CD4-positive, alpha-beta T cell treated with Interleukin-12 subunit alpha and Interleukin-12 subunit beta, for 1 hour (primary cell): ENCODE results near the gene HORMAD2.
"Not testable (repeated sequence)": the region's sequence is repeated elsewhere in the genome, so short reads cannot be mapped to it uniquely, and the experiment has no call there.

Experiments
- DNase-seq: peaks from one replicate; pipeline ENCODE4 v3.0.0-alpha.2; 2020

Gene HORMAD2

DNA sequence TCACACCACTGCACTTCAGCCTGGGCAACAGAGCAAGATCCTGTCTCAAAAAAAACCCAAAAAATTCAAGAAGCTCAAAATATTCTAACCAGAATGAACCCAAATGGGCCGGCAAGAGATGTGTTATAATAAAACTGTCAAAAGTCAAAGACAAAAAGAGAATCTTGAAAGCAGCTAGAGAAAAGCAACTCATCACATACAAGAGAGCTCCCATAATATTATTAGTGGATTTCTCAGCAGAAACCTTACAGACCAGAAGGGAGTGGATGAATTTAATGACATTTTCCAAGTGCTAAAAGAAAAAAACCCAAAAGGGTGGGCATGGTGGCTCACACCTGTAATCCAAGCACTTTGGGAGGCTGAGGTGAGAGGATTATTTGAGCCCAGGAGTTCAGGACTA, 22.9 kb upstream of the HORMAD2 start:
- no peak for DNase-seq

DNA sequence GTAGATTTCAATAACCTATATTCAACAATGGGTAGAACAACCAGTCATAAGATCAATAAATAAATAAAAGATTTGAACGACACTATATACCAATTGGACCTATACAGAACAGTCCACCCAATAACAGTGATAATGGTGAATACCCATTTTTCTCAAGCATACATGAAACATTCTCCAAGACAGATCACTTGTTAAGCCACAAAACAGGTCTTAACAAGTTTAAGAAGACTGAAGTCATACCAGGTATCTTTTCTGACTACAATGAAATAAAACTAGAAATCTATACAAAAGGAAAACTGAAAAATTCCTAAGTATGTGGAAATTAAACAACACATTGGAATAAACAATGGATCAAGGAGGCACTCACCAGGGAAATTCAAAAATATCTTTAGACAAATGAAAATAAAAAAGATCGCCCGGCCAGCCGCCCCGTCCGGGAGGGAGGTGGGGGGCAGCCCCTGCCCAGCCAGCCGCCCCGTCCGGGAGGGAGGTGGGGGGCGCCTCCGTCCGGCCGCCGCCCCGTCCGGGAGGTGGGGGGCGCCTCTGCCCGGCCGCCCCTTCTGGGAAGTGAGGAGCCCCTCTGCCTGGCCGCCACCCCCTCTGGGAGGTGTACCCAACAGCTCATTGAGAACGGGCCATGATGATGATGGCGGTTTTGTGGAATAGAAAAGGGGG, 20.8 kb upstream of the HORMAD2 start:
- DNase-seq: not testable (repeated sequence)

DNA sequence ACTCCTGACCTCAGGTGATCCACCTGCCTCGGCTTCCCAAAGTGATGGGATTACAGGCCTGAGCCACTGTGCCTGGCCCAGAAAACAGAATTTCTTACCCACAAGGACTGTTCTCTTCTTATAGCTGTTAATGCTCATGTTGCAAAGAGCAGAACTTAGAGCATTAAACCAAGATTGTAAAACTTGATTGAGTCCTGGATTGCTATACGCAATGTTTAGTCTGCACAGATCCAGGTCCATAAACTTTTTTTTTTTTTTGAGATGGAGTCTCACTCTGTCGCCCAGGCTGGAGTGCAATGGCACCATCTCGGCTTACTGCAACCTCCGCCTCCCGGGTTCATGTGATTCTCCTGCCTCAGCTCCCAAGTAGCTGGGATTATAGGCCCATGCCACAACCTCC, 19.2 kb upstream of the HORMAD2 start:
- not testable (repeated sequence) for DNase-seq

DNA sequence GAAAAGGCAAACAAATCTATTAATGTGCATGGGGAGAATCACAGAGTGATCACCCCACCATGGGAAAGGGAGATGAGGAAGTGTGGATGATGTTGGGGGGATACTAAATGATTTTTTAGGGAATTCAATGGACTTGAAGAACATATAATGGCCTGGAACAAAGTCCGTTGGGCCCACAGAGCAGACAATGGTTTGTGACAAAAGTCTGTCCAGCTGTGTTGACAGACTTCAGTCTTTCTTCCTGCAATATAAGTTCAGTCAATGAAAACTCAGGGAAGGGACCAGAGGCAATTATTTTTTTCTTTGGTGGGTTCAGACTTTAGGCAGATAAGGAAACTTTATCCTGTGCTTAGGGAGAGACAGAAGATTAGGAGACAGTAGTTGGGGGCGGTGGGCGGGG, 18.0 kb upstream of the HORMAD2 start:
- no peak for DNase-seq

DNA sequence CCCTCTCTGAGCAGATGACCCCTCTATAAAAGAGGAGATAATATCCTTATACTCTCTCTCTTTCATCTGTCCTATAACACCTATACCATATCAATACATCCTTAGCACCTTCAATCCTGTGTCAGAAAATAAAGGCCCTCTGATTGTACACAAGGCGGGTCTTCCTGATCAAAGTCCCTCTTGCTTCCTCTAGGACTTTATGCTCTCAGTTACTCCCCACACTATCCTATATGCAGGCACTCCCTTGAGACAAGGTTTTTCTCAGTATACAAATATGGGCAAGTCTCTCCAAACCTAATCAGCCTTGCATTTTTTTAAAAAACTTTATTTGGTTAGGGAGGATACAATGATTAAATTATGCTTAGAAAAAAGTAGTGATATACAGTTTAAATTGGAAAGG, 17.3 kb upstream of the HORMAD2 start:
- DNase-seq: no peak

DNA sequence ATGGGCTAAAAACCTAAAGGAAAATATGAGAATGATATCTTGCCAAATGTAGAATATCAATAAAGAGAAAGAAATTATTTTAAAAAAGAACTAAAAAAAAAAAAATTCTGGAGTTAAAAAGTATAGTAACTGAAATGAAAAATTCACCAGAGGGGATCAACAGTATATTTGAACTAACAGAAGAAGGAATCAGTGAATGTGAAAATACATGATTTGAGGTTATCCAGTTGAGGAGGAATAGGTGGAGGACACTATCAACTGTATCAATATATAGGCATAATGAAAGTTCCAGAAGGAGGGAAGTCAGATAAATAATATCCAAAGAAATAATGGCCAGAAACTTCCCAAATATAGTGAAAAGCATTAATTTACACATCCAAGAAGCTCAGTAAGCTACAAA, 16.1 kb upstream of the HORMAD2 start:
- no peak for DNase-seq

DNA sequence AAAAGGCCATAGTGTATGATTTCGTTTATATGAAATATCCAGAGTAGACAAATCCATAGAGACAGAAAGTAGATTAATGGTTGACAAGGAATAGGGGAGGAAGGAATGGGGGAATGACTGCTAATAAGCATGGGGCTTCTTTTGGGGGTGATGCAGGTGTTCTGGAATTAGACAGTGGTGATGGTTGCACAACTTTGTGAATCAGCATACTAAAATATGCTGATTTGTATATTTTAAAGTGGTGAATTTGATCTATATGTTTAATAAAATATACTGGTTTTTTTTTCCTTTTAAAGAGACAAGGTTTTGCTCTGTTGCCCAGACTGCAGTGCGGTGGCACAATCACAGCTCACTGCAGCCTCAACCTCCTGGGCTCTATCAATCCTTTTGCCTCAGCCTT, 6.5 kb upstream of the HORMAD2 start:
- DNase-seq: no peak

DNA sequence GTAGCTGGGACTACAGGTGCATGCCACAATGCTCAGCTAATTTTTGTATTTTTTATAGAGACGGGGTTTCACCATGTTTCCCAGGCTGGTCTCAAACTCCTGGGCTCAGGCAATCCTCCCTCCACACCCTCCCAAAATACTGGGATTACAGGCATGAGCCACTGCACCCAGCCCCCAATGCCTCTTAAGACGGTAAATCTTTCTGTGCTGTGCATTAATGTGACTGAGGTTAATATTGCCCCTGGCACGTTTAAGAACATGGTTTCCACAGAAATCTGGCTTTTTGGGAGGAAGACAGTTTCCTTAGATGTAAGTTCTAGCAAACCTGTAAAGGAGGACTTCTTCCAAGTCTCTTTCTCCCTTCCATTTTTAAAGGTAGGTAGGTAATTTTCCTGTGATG, 6.1 kb upstream of the HORMAD2 start:
- DNase-seq: no peak

DNA sequence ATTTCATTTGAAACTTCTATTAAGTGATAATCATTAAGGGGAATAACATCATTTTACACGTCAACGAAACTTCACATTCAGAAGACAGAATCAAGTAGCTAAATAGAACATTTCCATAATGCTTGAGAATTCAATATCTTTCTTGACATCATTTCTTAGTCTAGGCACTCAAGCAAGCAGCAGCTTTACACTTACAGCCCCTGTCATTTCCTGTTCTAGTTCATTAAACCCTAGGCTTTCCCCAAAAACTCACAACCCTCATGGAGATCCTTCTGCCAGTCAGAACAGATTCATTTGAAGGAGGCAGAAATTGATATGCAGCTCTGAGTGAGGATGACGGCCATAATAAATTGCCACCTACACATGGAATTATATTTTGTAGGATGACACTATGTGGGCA, 5.3 kb upstream of the HORMAD2 start:
- no peak for DNase-seq

DNA sequence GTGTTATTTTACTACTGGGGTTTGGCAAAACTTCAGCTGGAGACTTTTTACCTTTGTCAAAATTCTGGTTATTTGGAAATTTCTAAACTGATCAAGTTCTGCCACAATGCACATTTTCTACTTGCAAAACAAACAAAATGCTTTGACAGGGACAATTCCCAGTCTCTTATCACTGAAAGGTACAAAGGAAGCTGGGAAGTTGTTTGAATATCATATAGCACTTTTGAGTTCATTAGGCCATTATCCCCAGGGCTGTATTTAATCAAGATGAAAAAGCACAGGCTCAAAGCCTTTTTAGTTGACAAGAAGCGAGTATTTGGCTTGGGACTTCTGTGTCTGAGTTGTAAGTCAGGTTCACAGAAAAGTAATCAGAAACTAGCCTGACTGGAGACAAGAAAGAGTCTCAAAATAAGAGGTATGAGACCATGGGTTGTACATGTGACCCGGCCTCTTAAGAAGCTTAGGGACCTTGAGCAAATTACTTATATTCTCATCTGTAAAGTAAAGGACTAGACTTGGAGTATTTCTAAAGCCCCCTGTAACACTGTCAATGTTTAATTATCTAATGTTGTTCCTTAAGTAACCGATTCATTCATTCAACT, 2.9 kb upstream of the HORMAD2 start:
- no peak for DNase-seq

DNA sequence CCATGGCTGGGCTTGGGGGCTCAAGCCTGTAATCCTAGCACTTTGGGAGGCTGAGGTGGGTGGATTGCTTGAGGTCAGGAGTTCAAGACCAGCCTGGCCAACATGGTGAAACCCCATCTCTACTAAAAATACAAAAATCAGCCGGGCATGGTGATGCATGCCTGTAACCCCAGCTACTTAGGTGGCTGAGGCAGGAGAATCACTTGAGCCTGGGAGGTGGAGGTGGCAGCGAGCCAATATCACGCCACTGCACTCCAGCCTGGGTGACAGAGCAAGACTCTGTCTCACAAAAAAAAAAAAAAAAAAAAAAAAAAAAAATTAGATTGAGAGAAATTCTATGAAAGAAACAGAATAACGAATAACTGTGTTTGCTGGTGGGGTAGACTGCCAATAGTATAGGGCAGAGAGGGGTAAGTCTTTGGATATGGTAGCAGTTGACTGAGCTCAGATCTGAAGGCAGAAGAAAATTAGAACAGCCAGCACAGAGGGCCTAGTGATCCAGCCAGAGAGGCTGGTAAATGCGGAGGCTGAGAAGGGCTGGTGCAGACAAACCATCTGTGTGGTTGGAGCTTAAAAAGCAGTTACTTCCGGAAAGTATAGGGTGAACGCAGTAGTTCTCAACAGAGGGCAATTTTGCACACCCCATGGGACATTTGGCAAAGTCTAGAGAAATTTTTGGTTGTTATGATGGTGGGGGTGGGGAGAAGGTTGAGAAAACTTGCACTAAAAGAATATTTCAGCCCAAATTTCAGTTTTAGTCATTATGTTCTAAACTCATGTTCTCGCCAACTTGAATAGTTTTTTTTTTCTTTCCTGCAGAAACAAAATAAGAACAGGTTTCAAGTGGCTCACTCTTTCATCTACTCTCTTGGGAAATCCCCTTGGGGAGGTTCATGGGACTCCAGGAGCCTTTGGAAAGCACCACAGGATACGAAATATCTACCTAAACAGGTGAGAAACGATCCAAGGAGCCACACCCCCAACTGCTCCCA, 1.6 kb upstream of the HORMAD2 start:
- peak; percentile 36 for DNase-seq

DNA sequence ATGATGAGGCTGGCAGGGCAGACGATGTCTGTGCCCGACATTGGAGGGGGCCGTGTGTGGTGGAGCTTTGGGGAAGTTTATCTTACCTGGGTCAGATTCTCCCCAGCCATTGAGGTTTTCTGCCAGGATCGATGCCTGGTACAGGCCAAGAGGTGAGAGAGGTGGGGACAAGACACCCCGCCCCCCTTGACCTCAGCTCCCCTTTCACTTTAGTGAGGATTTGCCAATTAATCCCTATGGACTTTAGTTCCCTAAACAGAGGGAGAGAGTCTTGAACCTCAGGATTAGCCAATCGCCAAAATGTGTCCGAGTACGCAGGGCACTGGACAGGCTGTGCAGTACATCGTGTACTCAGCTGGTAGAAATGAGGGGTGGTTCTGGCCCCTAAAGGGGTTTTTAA, 541 bp downstream of the HORMAD2 start:
- no peak for DNase-seq

DNA sequence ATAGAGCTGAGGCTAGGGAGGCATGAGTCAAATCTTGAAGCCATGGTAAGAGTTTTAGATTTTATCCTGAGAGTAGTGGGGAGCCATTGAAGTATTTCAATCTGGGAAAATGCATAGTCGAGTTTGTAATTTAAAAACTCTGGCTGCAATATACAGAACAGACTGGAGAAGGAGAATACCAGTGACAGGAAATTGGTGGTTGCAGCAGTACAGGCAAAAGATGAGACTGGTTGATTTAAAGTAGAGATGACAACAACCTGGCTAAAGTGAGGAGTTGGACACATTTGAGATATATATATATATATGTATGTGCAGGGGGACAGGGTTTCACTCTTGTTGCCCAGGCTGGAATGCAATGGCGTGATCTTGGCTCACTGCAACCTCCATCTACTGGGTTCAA, 6.2 kb downstream of the HORMAD2 start:
- DNase-seq: no peak

DNA sequence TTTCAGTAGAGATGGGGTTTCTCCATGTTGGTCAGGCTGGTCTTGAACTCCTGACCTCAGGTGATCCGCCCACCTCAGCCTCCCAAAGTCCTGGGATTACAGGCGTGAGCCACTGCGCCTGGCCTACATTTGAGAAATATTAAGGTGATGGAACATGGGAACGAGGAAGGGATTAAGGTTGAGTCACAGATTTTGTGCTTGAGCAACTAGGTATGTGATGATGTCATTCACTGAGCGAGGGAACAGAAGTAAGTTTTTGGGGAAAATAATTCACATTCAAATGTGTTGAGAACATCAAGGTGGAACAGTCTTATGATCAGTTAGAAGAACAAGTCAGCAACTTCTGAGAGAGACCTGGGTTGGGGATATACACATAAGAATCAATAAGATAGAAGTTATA, 6.8 kb downstream of the HORMAD2 start:
- DNase-seq: not testable (repeated sequence)

DNA sequence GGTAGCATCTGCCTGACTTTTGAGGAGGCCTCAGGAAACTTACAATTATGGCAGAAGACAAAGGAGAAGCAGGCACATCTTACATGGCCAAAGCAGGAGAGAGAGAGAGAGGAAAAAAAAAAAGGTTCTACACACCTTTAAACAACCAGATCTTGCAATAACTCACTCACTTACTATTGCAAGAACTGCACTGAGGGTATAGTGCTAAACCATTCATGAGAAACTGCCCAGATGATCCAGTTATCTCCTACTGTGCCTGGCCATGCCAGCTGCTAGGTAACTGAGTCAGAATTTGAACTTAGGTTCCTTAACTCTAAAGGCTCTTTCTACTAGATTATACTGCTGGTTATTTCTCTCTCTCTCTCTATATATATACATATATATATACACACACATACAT, 7.3 kb downstream of the HORMAD2 start:
- DNase-seq: no peak

DNA sequence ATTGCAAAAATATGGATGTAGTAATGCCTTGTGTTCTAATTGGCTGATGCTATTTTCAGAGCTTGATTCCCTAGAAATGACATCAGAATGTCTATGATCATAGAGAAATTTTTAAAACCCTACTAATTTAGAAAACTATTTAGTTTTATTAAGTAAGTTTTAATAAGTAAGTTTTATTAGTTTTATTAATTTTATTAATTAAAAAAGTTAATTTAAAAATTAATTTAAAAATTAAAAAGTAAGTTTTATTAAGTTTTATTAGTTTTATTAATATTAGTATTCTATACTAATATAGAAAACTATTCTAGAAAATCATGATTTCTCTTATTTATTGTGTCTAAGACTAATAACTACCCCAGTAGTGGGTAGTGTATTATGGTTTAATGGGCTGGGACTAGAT, 8.2 kb downstream of the HORMAD2 start:
- DNase-seq: no peak

DNA sequence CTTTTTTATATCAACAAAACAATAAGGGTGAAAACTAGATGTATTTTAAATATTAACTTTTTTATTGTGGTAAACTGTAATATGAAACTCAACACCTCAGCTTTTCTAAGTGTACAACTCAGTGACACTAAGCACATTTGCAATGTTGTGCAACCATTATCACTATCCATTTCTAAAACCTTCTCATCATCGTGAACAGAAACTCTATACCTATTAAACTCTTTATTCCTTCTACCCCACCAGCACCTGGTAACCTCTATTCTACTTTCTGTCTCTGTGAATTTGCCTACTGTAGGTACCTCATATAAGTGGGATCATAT, 9.4 kb downstream of the HORMAD2 start:
- no peak for DNase-seq

DNA sequence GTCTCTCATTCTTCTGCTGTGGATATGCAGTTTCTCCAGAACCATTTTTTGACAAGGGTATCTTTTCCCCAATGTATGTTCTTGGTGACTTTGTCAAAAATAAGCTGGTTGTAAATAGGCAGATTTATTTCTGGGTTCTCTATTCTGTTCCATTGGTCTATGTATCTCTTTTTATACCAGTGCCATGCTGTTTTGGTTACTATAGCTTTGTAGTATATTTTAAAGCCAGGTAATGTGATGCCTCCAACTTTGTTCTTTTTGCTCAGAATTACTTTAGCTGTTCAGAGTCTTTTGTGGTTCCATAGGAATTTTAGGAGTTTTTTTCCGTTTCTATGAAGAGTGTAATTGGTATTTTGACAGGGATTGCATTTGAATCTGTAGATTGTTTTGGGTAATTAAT, 12.4 kb downstream of the HORMAD2 start:
- DNase-seq: no peak

DNA sequence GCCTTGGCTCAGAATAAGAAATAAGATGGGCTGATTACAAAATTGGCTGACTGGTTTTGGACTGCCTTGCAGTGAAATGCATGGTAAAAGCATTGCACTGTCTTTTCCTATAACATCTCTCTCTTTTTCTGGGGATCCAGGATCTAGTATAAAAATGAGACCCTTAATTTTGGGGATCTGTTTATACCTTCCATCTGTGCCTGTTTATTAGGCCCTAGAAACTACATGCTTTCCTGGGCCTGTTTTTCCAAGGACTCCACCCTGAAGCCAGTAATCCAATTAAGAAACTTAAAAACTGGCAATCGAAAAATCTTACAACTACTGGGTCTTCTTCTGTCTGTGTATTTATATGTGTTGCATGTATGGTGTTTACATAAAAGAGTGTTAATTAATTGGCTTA, 14.5 kb downstream of the HORMAD2 start:
- no peak for DNase-seq

DNA sequence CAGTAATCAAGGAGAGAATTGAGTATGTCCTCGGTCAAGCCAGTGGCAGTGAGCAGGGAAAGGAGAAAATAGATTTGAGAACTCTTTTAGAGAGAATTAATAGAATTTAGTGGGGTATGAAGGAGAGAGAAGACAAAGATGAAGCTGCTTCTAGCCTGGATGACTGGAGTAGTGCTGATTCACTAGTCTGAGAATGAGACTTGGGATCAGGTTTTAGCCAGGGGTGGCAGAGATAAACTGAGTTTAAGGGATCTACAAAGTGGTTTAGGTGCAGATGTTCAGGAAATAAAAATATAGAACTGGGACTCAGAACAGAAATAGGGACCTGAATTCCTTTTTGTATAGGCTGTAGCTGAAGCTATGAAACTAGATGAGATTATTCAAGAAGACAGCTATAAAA, 17.6 kb downstream of the HORMAD2 start:
- DNase-seq: no peak

DNA sequence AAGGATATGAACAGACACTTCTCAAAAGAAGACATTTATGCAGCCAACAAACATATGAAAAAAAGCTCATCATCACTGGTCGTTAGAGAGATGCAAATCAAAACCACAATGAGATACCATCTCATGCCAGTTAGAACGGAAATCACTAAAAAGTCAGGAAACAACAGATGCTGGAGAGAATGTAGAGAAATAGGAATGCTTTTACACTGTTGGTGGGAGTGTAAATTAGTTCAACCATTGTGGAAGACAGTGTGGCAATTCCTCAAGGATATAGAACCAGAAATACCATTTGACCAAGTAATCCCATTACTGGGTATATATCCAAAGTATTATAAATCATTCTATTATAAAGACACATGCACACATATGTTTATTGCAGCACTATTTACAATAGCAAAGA, 20.5 kb downstream of the HORMAD2 start:
- DNase-seq: not testable (repeated sequence)

DNA sequence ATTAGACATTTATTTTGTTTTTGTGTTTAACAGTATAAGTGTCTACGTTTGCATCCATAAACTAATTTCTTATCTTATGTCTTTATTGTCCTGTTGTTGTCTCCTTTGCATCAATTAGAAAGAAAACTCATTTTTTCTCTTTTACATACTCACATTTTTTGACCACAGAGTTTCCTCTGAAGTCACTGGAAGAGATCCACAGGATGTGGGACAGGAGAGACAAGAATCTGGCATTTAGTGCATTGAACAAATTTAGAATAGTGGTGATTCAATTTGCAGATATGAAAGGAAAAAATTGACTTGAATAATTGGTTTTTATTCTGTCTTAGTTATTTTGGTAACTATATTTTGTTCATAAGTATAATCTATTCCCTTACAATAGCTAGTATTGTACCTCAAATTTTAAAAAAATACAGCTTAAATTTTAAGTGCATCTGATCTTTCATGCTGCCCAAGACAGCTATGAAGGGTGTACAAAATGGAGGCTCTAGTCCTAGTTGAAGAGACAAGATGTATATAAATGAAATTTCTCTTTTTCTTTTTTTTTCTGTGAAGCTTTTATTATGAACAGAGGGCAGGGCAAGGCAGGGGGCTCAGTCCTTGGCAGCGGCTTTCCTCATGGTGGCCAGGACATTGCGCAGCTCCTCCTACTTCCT, 24.4 kb downstream of the HORMAD2 start:
- peak; percentile 14 for DNase-seq

DNA sequence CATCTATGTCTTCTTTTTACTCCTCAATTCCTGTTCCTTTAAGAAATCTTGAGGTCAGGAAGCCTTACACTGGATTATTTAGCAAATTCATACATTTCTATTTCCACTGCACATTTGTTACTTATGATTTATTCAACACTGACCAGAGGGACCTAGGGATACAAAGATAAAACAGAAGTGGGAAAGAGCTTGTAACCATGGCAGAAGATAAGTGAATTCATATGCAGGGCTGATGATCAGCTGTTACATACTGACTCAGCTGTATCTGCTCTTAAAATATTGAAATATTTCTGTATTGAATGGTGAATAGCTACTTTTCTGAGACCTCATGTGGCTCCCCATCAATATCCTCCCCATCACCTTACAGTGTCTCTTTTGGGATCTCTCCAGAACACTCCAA, 25.2 kb downstream of the HORMAD2 start:
- no peak for DNase-seq

DNA sequence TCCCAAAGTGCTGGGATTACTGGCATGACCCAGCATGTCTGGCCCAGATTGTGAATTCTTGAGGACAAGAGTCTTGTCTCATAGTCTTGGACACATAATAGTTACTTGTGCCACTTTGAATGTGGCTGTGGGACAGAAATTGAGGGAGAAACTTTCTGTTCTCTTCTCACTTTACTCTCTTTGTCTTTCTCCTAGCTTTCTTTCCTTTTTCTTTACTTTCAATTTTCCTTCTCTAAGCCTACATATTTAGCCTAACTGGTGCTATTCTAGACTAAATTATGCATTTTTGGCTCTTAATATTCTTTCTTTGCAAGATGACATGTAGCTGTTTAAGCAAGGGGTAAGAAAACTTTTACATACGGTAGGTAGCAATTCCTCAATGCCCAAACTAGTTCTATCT, 33.2 kb downstream of the HORMAD2 start:
- no peak for DNase-seq
